A549 treated with CORT108297 at 1 μM for 4 hours (cell line): ENCODE results near the gene RPL41. TPM values are rescaled to one million over a fixed set of nuclear protein-coding genes. Genes with fewer than 3 reads are reported as not detected.

Experiments
- total RNA-seq: library from RNA; stranded (reverse); fragments of 200-300 nt; extraction: Qiagen RNA extraction; gene quantifications from 5 replicates; pipeline ENCODE4 v1.2.3, GENCODE V29; 2022

RPL41 gene
- total RNA-seq, result 4,645 to 5,946 TPM (median 5,878 TPM) in 5 replicates

DNA sequence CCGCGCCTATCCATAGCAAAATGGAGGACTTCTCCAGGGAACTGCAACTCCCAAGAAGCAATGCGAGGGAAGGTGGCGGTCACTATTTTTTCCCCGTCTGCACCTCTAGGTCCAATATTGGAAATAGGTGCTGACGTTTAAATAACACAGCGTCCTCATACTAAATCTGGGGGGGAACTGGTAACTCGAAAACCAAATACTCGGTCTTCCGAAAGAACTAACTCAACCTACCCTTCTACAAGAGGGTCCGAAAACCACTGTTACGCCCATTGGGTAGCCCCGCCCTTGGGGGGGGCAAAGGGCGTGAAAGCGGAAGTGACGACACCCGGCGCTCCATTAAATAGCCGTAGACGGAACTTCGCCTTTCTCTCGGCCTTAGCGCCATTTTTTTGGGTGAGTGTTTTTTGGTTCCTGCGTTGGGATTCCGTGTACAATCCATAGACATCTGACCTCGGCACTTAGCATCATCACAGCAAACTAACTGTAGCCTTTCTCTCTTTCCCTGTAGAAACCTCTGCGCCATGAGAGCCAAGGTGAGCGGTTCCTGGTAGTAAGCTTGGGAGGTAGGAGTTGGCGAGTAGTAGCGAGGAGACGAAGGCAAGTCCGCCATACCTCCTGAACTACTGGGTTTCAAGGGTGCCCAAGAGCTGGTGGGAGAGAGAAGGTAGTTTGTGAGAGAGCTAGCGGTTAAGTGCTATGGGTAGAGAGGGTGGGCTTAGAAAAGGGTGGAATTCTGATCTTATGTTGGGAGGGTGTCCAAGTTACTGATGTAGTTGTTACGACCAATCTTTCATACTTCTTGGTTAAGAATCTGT lies at the start of gene RPL41:
TSS of gene RPL41 (plus strand) at position 367 of the 815 bp plus-strand sequence.

DNA sequence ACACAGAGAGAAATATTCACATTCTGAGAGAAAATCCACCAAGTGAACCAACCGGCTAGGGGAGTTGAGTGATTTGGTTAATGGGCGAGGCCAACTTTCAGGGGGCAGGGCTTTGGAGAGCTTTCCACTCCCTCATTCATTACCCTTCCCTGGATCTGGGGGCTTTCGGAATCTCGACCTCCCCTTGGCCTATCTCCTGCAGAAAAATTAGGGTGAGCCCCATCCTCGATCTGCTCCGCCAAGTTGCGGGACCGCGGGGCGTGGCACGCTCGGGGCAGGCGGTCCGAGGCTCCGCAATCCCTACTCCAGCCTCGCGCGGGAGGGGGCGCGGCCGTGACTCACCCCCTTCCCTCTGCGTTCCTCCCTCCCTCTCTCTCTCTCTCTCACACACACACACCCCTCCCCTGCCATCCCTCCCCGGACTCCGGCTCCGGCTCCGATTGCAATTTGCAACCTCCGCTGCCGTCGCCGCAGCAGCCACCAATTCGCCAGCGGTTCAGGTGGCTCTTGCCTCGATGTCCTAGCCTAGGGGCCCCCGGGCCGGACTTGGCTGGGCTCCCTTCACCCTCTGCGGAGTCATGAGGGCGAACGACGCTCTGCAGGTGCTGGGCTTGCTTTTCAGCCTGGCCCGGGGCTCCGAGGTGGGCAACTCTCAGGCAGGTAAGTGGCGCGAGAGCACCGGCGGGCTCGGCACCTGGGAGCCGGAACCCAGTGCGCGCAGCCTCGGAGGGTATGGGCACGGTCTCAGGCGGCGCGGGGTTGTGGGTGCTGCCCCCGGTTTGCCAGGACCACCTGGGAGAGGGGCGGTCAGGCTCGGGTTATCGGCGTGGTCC lies 36.5 kb upstream of the RPL41 start, which contains the start of gene ERBB3:
TSS of gene ERBB3 (plus strand) at position 443 of the 833 bp plus-strand sequence. CDS start at position 579, 136 bp downstream.

DNA sequence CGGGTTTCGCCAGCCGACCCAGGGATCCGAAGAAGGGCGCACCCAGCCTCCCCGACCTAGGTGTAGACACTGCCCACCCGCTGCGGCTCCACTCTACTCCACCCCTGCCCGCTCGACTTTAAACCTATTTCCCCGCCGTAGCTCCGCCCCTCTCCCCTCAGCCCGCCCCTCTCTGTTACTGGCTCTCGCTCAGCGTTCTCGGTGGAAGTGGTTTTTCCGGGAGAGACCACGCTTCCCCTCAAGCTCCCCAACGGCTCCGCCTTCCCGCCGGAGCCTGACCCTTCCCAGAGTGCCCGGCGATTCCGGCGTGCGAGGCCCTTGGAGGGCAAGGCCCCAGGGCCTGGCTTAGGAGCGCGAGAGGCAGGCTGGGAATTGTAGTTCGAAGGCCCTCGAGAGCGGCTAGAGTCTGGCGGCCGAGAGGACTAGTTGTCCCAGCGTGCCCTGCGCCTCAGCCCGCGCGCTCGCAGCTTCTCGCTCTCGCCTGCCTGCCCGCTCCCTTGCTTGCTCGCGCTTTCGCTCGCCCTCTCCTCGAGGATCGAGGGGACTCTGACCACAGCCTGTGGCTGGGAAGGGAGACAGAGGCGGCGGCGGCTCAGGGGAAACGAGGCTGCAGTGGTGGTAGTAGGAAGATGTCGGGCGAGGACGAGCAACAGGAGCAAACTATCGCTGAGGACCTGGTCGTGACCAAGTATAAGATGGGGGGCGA lies 12.2 kb upstream of the RPL41 start, which contains the start of gene PA2G4:
TSS of gene PA2G4 (plus strand) at position 451 of the 706 bp plus-strand sequence. CDS start at position 630, 179 bp downstream.

DNA sequence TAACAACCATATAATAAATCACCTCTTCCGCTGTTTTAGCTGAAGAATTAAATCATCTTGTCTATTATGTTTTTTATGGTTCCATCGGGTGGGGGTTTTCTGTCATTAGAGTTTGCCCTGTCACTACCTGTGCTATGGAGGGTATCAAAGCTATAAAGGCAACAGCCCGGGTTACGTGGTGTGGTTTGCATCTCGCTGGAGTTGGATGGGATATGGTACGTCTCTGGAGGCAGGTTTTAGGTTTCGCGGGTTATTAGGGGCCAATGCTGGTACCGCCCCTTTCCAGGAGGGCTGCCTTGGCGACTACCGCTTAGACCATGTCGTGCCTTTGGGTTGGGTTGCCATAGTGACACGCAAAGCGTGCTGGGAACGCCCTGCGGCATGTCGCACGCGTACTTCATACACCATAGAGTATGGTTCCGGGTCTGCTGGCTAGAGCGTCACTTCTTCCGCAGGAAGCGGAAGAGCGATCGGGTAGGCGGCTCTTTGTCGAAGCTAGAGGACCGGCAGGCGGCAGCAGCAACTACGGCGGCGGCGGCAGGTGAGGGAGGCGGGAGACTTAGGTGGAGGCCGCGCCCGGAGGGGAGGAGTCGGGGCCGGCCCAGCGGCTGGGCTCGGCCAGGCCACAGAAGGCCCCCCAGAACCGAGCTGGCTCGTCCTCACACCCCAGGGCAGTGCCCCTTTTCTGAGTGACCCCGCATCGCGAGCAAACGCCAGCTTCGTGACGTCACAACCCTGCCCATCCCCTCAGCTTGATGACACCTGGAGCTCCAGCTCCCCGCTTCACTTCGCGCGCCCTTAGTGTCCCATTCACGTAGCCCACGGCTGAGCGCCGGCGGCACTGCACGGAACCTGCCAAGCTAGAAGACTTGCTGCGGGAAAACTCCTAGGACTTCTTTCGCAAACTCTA lies 1.6 kb downstream of the RPL41 start, which contains the start of gene ZC3H10:
TSS of gene ZC3H10 (plus strand) at position 489 of the 910 bp plus-strand sequence. CDS start 2,297 bp downstream, outside the sequence.

DNA sequence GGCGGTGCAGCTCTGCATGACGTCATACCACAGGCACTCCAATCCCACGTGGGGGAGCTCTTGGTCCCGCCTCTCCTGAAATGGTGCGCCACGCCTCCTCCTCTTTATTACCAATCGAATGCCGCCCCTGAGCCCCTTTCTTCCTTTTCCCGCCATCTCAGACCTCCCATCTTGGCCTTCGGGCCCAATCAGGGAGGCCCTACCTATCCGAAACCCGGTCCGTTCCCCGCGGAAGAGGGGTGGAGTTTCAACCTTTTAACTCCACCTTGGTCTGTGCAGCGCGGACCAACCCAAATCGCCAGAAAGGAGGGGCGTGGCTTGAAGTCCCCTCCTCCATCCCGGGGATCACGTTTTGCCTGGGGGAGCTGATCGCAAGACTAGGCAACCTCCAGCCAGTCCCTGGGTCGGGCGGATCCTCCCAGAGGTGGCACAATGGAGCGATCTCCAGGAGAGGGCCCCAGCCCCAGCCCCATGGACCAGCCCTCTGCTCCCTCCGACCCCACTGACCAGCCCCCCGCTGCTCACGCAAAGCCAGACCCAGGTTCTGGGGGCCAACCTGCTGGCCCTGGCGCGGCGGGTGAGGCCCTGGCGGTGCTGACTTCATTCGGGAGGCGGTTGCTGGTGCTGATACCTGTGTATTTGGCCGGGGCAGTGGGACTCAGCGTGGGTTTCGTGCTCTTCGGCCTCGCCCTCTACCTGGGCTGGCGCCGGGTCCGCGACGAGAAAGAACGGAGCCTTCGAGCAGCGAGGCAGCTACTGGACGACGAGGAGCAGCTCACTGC lies 11.6 kb downstream of the RPL41 start, which contains the start of gene ESYT1:
TSS of gene ESYT1 (plus strand) at position 380 of the 782 bp plus-strand sequence. CDS start at position 433, 53 bp downstream.

DNA sequence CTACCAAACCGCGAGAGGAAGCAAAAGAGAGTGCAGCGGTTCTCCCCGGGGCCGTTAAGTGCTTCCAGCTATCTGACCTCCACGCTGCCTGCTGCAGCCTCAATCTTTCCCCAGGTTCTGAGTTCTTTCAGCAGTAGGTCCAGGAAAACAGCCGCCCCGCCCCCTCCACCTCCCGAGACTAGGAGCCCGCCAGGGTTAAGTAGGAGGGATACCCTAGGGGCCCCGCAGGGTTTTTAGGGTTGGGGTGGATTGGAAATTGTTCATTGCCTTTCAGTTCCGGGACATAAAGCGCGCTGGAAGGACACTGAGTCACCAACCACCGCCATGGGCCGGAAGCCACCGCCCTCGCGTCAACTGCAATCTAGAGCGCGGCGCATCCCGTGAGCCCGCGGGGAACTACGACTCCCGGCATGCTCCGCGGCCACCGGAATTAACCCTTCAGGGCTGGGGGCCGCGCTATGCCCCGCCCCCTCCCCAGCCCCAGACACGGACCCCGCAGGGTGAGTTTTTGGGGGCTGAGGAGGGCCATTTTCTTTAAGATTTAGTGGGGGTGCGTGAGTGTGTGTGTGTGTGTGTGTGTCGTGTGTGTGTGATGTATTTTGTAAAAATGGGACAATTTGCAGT lies 35.8 kb downstream of the RPL41 start, which contains the start of gene MYL6B:
TSS of gene MYL6B (plus strand) at position 456 of the 624 bp plus-strand sequence. CDS start 1,332 bp downstream, outside the sequence.

DNA sequence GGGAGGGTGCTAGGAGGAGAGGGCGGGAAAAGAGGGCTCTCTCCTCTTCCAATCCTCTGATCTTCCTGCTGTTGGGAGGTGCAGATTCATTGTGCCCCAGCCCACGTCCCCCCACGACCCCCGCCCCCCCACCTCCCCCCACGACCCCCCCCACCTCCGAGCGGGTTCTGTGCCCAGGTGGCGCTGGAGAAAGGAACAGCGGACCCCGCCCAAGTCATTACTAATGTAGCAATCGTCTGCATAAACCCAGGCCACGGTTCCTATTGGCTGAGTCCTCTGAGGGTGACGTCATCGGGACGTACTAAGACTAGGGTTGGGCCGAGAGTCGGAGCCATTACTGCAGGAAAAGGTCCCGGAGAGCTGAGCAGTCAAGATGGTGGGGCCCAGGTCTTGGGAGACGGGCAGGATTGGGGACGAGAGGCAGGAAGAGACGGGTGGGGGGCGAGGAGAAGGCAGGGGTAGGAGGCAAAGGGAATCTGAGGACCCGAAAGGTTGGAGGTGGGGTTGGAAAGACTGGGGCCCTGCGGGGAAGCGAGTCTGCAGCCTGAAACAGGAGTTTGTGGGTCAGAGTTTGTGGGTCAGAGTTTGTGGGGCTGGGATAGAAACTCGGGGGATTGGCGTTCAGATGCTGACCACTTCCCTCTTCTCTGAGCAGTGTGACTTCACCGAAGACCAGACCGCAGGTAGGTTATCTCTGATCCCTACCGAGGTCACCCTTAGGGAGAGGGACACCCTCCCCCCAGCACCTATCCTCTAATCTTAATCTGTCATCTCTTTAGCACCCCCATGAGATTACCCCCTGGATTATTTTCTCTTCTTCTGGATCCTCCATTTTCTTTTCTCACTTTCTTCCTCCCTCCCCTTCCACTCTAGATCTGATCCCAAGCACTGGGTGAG lies 41.8 kb downstream of the RPL41 start, which contains the start of gene MYL6:
TSS of gene MYL6 (plus strand) at position 331 of the 897 bp plus-strand sequence. CDS start at position 374, 43 bp downstream.

Other genes with a start within 250 kb of the RPL41 start
- gene PYM1, start 188.7 kb upstream of the RPL41 start, total RNA-seq, result 37.2 to 39.7 TPM (median 38.6 TPM) in 5 replicates
- gene DGKA, start 185.5 kb upstream of the RPL41 start, total RNA-seq, result 14.3 to 21.8 TPM (median 17.7 TPM) in 5 replicates
- gene PMEL, start 150.6 kb upstream of the RPL41 start, total RNA-seq, result 0.77 to 1.0 TPM (median 0.89 TPM) in 5 replicates
- gene CDK2, start 149.8 kb upstream of the RPL41 start, total RNA-seq, result 46.4 to 60.7 TPM (median 57.7 TPM) in 5 replicates
- gene RAB5B, start 142.6 kb upstream of the RPL41 start, total RNA-seq, result 27.1 to 36.8 TPM (median 34.3 TPM) in 5 replicates
- 7.9 to 10.5 TPM (median 9.1 TPM) in 5 replicates for gene SUOX, start 119.4 kb upstream of the RPL41 start, total RNA-seq
- gene IKZF4, start 95.6 kb upstream of the RPL41 start, total RNA-seq, result 1.9 to 3.6 TPM (median 2.2 TPM) in 5 replicates
- gene RPS26, start 74.7 kb upstream of the RPL41 start, total RNA-seq, result 654 to 868 TPM (median 725 TPM) in 5 replicates
- gene ERBB3, start 36.5 kb upstream of the RPL41 start, total RNA-seq, result 1.0 to 1.8 TPM (median 1.6 TPM) in 5 replicates
- gene PA2G4, start 12.1 kb upstream of the RPL41 start, total RNA-seq, result 281 to 362 TPM (median 303 TPM) in 5 replicates
- 2.2 to 3.5 TPM (median 3.0 TPM) in 5 replicates for gene ZC3H10, start 1.6 kb downstream of the RPL41 start, total RNA-seq
- 61.9 to 73.2 TPM (median 68.2 TPM) in 5 replicates for gene ESYT1, start 11.6 kb downstream of the RPL41 start, total RNA-seq
- gene MYL6B, start 36.0 kb downstream of the RPL41 start, total RNA-seq, result 70.7 to 88.4 TPM (median 84.6 TPM) in 5 replicates
- 2,099 to 2,877 TPM (median 2,163 TPM) in 5 replicates for gene MYL6, start 41.7 kb downstream of the RPL41 start, total RNA-seq
- gene SMARCC2, start 72.8 kb downstream of the RPL41 start, total RNA-seq, result 29.0 to 40.5 TPM (median 39.1 TPM) in 5 replicates
- gene RNF41, start 105.3 kb downstream of the RPL41 start, total RNA-seq, result 19.2 to 26.8 TPM (median 25.5 TPM) in 5 replicates
- gene NABP2, start 107.7 kb downstream of the RPL41 start, total RNA-seq, result 55.2 to 63.7 TPM (median 60.3 TPM) in 5 replicates
- gene SLC39A5, start 113.4 kb downstream of the RPL41 start, total RNA-seq, result 0.09 TPM in 2 of 5 replicates, not detected in the others
- 36.1 to 51.0 TPM (median 50.0 TPM) in 5 replicates for gene ANKRD52, start 141.8 kb downstream of the RPL41 start, total RNA-seq
- gene COQ10A, start 150.3 kb downstream of the RPL41 start, total RNA-seq, result 16.9 to 19.6 TPM (median 18.6 TPM) in 5 replicates
- 143 to 171 TPM (median 150 TPM) in 5 replicates for gene CS, start 183.7 kb downstream of the RPL41 start, total RNA-seq
- 120 to 150 TPM (median 144 TPM) in 5 replicates for gene CNPY2, start 199.4 kb downstream of the RPL41 start, total RNA-seq
- gene PAN2, start 217.4 kb downstream of the RPL41 start, total RNA-seq, result 16.2 to 19.1 TPM (median 17.9 TPM) in 5 replicates
- 0.35 to 1.0 TPM (median 0.57 TPM) in 5 replicates for gene IL23A, start 222.3 kb downstream of the RPL41 start, total RNA-seq
- gene STAT2, start 243.5 kb downstream of the RPL41 start, total RNA-seq, result 11.8 to 15.2 TPM (median 12.7 TPM) in 5 replicates
- not detected in 5 replicates for gene APOF, start 246.2 kb downstream of the RPL41 start, total RNA-seq